H9 (cell line): ENCODE measurements around the gene ARHGAP15. TPM values are rescaled to one million over a fixed set of nuclear protein-coding genes. Genes with fewer than 3 reads are reported as not detected.

Experiments used
- DNase-seq: peaks from one replicate; pipeline ENCODE4 v3.0.0-alpha.2; 2017
- H2AFZ ChIP-seq: one replicate; pipeline ENCODE4 v1.6.1; 2013; ENCODE audit warnings: mild to moderate bottlenecking, low read length, control low read depth, moderate library complexity
- H2AK5ac ChIP-seq: 2 replicates; pipeline ENCODE4 v1.6.1; 2013; ENCODE audit warnings: low read length, control low read depth, mixed read lengths; ENCODE audit not compliant: insufficient read length
- H2BK120ac ChIP-seq: one replicate; pipeline ENCODE4 v1.6.1; 2013; ENCODE audit warnings: low read depth, mild to moderate bottlenecking, low read length, control low read depth, inconsistent platforms; ENCODE audit not compliant: poor library complexity, severe bottlenecking
- H2BK12ac ChIP-seq: 2 replicates; pipeline ENCODE4 v1.6.1; 2013; ENCODE audit warnings: low read length, control low read depth, mixed read lengths, low read depth; ENCODE audit not compliant: insufficient read length
- H2BK15ac ChIP-seq: 2 replicates; pipeline ENCODE4 v1.6.1; 2013; ENCODE audit warnings: low read depth, low read length, control low read depth
- H2BK20ac ChIP-seq: one replicate; pipeline ENCODE4 v1.6.1; 2013; ENCODE audit warnings: low read depth, mild to moderate bottlenecking, low read length, control low read depth, inconsistent platforms; ENCODE audit not compliant: poor library complexity, severe bottlenecking
- H2BK5ac ChIP-seq: 2 replicates; pipeline ENCODE4 v1.6.1; 2013; ENCODE audit warnings: low read length, control low read depth, mixed read lengths; ENCODE audit not compliant: insufficient read length
- H3K14ac ChIP-seq: 2 replicates; pipeline ENCODE4 v1.6.1; 2013; ENCODE audit warnings: low read length, control low read depth; ENCODE audit not compliant: insufficient read depth
- H3K18ac ChIP-seq: 2 replicates; pipeline ENCODE4 v1.6.1; 2013; ENCODE audit warnings: low read depth, mild to moderate bottlenecking, mixed read lengths, low read length, control low read depth; ENCODE audit not compliant: insufficient read length
- H3K23ac ChIP-seq: 2 replicates; pipeline ENCODE4 v1.6.1; 2013; ENCODE audit warnings: low read length, control low read depth, mixed read lengths, low read depth; ENCODE audit not compliant: insufficient read length
- H3K23me2 ChIP-seq: 2 replicates; pipeline ENCODE4 v1.6.1; 2013; ENCODE audit warnings: low read depth, mild to moderate bottlenecking, mixed read lengths, low read length, control low read depth; ENCODE audit not compliant: insufficient read length, poor library complexity, severe bottlenecking
- H3K27ac ChIP-seq: 2 replicates; pipeline ENCODE4 v1.5.1; 2013; ENCODE audit warnings: low read length, control low read depth, mixed read lengths, low read depth; ENCODE audit not compliant: insufficient read length
- H3K27me3 ChIP-seq: 2 replicates; pipeline ENCODE4 v1.6.1; 2013; ENCODE audit warnings: low read length, control low read depth, inconsistent platforms; ENCODE audit not compliant: insufficient read depth
- H3K4ac ChIP-seq: 2 replicates; pipeline ENCODE4 v1.6.1; 2013; ENCODE audit warnings: low read depth, mild to moderate bottlenecking, control low read depth, inconsistent platforms, low read length, moderate library complexity
- H3K4me1 ChIP-seq: 2 replicates; pipeline ENCODE4 v1.6.1; 2013; ENCODE audit warnings: low read length, control low read depth, inconsistent platforms; ENCODE audit not compliant: insufficient read depth
- H3K4me2 ChIP-seq: 2 replicates; pipeline ENCODE4 v1.6.1; 2013; ENCODE audit warnings: low read length, control low read depth, mixed read lengths; ENCODE audit not compliant: insufficient read length, insufficient read depth
- H3K56ac ChIP-seq: 2 replicates; pipeline ENCODE4 v1.6.1; 2013; ENCODE audit warnings: low read depth, mild to moderate bottlenecking, mixed read lengths, low read length, control low read depth; ENCODE audit not compliant: insufficient read length
- H3K79me1 ChIP-seq: 2 replicates; pipeline ENCODE4 v1.6.1; 2013; ENCODE audit warnings: low read depth, mild to moderate bottlenecking, moderate library complexity, low read length, control low read depth, inconsistent platforms; ENCODE audit not compliant: insufficient read depth, poor library complexity, severe bottlenecking
- H3K79me2 ChIP-seq: 2 replicates; pipeline ENCODE4 v1.6.1; 2013; ENCODE audit warnings: low read length, control low read depth, inconsistent platforms; ENCODE audit not compliant: insufficient read depth
- H3K9ac ChIP-seq: 2 replicates; pipeline ENCODE4 v1.6.1; 2013; ENCODE audit warnings: low read length, control low read depth, mixed read lengths; ENCODE audit not compliant: insufficient read length; ENCODE audit errors: extremely low read depth
- H3K9me3 ChIP-seq: one replicate; pipeline ENCODE4 v1.6.1; 2013; ENCODE audit warnings: low read depth, low read length, inconsistent platforms; ENCODE audit not compliant: control insufficient read depth
- H3T11ph ChIP-seq: one replicate; pipeline ENCODE4 v1.6.1; 2013; ENCODE audit warnings: mild to moderate bottlenecking, low read length, control low read depth, inconsistent platforms
- H4K20me1 ChIP-seq: one replicate; pipeline ENCODE4 v1.6.1; 2013; ENCODE audit not compliant: control insufficient read depth, insufficient read length, insufficient read depth
- H4K5ac ChIP-seq: 2 replicates; pipeline ENCODE4 v1.6.1; 2013; ENCODE audit warnings: low read depth, mild to moderate bottlenecking, mixed read lengths, low read length, control low read depth; ENCODE audit not compliant: insufficient read length
- H4K8ac ChIP-seq: replicated peaks from 2 replicates; pipeline ENCODE4 v1.6.1; 2013; ENCODE audit warnings: low read length, control low read depth, mixed read lengths, low read depth; ENCODE audit not compliant: insufficient read length
- H4K91ac ChIP-seq: 2 replicates; pipeline ENCODE4 v1.6.1; 2013; ENCODE audit warnings: low read depth, mild to moderate bottlenecking, moderate library complexity, mixed read lengths, low read length, control low read depth; ENCODE audit not compliant: insufficient read length
- H3K27ac Mint-ChIP-seq, 3 experiments: 2 replicates in 2 of 3; 3 replicates in 1 of 3; pipeline ENCODE4 v1.8.0; 2020 to 2021; ENCODE audit warnings: mixed read lengths in 3 of 3, mild to moderate bottlenecking in 1 of 3, moderate library complexity in 1 of 3
- H3K27me3 Mint-ChIP-seq: 2 replicates; pipeline ENCODE4 v1.8.0; 2021; ENCODE audit warnings: low read depth, mild to moderate bottlenecking, moderate library complexity, mixed read lengths
- H3K36me3 Mint-ChIP-seq, 3 experiments: 2 replicates in 2 of 3; 3 replicates in 1 of 3; pipeline ENCODE4 v1.8.0; 2020 to 2021; ENCODE audit warnings: low read depth in 3 of 3, mixed read lengths in 3 of 3; ENCODE audit not compliant: insufficient read depth in 1 of 3
- H3K4me1 Mint-ChIP-seq, 2 experiments: 2 replicates each; pipeline ENCODE4 v1.8.0; 2020; ENCODE audit warnings: mixed read lengths in 2 of 2
- H3K4me3 Mint-ChIP-seq, 2 experiments: 2 replicates in 1 of 2; 3 replicates in 1 of 2; pipeline ENCODE4 v1.8.0; 2020 to 2021; ENCODE audit warnings: mild to moderate bottlenecking in 2 of 2, mixed read lengths in 2 of 2, moderate library complexity in 1 of 2
- H3K9me3 Mint-ChIP-seq, 2 experiments: 2 replicates in 1 of 2; 3 replicates in 1 of 2; pipeline ENCODE4 v1.8.0; 2020; ENCODE audit warnings: mild to moderate bottlenecking in 2 of 2, mixed read lengths in 2 of 2, moderate library complexity in 1 of 2
- CTCF ChIP-seq: fragments of 200-600 bp; sonication (generic); conservative IDR thresholded peaks from 3 replicates; pipeline ENCODE4 v1.8.0; 2021; ENCODE audit warnings: antibody characterized with exemption, mild to moderate bottlenecking
- WGBS: extraction: QIAGEN DNeasy Blood & Tissue Kit; methylation state at CpG from one replicate; pipeline ENCODE4 v1.1.7; 2013; ENCODE audit warnings: missing lambda C conversion rate, low lambda C conversion rate, mixed read lengths; ENCODE audit not compliant: insufficient read length; ENCODE audit errors: extremely low coverage; 5-methylcytosine and 5-hydroxymethylcytosine counted together
- total RNA-seq: library from RNA; stranded (reverse); gene quantifications from 2 replicates; pipeline ENCODE4 v1.2.1, GENCODE V29; 2021

The ARHGAP15 gene
- total RNA-seq, 1 experiment from 2014 or later = not detected

- no peak for TF ChIP-seq CTCF
- H3K4ac ChIP-seq = no peak overlapping the region
- no peak overlapping the region for H3K23ac ChIP-seq
- H3K79me1 ChIP-seq = no peaks in the 10 kb centered on the region
- no peak overlapping the region for H3K56ac ChIP-seq
- no peak overlapping the region for H3T11ph ChIP-seq
- no peak overlapping the region for H2AK5ac ChIP-seq
- Mint-ChIP-seq H3K27ac (peak overlapping the region in 2 of 3 experiments; percentile 71 to 85; a peak in 4 of 7 replicates), H3K9me3 (peaks cover 24 to 26% of the 10 kb centered on the region in 2 experiments), H3K36me3 (peaks cover 15 to 25% (median 16%) of the 10 kb centered on the region in 3 experiments), H3K4me3 (no peak overlapping the region), H3K4me1 (peaks cover 18 to 27% of the 10 kb centered on the region in 2 experiments), H3K27me3 (peaks cover 2% of the 10 kb centered on the region; the same call in 1 of the 2 replicates)
- H3K27ac ChIP-seq = no peak overlapping the region
- no peaks in the 10 kb centered on the region for H4K20me1 ChIP-seq
- H2BK5ac ChIP-seq = no peak overlapping the region
- H2BK120ac ChIP-seq = no peak overlapping the region
- no peak overlapping the region for H4K8ac ChIP-seq
- H3K14ac ChIP-seq = no peak overlapping the region
- no peak overlapping the region for H2AFZ ChIP-seq
- WGBS = no CpG with 5 or more reads among the region's 7 CpGs
- no peak overlapping the region for H2BK15ac ChIP-seq
- DNase-seq = no peak
- no peak overlapping the region for H3K4me2 ChIP-seq
- H3K4me1 ChIP-seq = no peaks in the 10 kb centered on the region; the same call in 1 of the 2 replicates
- no peaks in the 10 kb centered on the region for H3K23me2 ChIP-seq
- no peak overlapping the region for H4K91ac ChIP-seq
- H3K9ac ChIP-seq = no peak overlapping the region
- no peak overlapping the region for H3K18ac ChIP-seq
- H4K5ac ChIP-seq = no peak overlapping the region
- H3K27me3 ChIP-seq = no peaks in the 10 kb centered on the region
- H3K79me2 ChIP-seq = no peaks in the 10 kb centered on the region
- H2BK12ac ChIP-seq = no peak overlapping the region
- peaks cover 9% of the 10 kb centered on the region for H3K9me3 ChIP-seq
- H2BK20ac ChIP-seq = no peak overlapping the region
Observed at GRCh38 chr2:143545059-143545948, 416.1 kb downstream of the ARHGAP15 start.
